Stimulated activated CD4-positive, alpha-beta T cell treated with anti-CD3 and anti-CD28 coated beads, Interleukin-2, amount 100 ng/mL, for 4 hours (primary cell): ENCODE results near the gene SH3PXD2A.

ENCODE experiments used
- DNase-seq: peaks from one replicate; pipeline ENCODE4 v3.0.0-alpha.2; 2020; ENCODE audit warnings: low read depth

The SH3PXD2A gene

DNA sequence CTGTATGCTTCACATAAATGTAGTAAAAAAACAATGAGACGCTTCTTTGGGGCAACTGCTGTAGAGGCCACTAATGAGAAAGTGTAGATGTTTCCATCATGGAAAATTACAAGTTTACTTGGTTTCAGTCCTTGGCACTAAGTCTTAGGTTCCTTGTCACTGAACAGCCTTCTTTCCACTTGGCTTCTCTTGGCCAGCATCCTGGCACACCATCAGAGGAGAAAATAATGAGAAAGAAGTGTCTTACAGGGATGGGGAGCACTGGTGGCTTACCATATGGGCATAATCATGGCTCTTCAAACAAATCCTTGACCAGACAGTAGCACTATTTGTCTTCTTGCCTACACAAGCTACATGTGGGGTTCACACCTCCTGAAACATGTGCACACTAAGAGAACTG is 22.5 kb upstream of the SH3PXD2A start:
- no peak for DNase-seq

DNA sequence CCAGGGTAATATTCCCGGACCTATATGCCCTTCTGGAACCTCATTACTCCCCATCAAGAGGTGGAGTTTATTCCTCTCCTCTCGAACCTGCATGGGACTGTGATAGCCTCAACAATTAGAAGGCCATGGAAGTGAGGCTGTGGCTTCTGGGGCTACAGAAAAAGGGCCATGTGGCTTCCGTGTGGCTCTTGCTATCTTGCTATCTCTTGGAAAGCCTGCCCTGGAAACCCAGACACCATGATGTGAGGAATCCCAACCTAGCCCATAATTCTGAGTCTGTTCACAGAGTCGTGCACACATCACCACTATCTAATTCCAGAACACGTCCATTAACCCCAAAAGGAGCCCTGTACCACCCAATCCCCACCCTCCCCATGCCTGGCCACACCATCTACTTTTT is 20.8 kb upstream of the SH3PXD2A start:
- DNase-seq: no peak

- DNase-seq: no peak
Observed at GRCh38 chr10:103874730-103875129, 19.4 kb upstream of the SH3PXD2A start.

GRCh38 chr10:103872137-103872931 is 17.0 kb upstream of the SH3PXD2A start:
- DNase-seq: no peak

GRCh38 chr10:103871006-103871405 is 15.6 kb upstream of the SH3PXD2A start:
- no peak for DNase-seq

GRCh38 chr10:103870516-103870915 is 15.1 kb upstream of the SH3PXD2A start:
- DNase-seq: no peak

GRCh38 chr10:103869336-103869735 is 14.0 kb upstream of the SH3PXD2A start:
- DNase-seq: no peak

DNA sequence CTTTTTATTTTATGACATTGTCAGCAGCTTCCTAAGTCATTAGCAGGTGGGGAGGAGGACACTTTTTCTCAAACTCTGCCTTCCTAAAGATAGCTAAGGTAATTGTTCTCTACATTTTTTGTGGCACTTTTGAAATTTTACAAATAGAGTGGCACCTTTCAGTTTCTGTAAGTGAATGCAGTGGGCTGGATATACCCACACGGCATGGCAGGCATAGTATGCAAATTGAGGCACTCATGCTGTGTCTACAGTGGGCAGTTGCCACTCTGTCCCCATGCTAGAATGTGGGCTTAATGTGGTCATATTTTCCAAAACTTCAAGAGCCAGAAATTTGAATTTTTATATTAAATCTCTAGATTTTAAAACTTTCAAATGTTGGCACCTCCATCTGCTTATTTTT is 12.8 kb upstream of the SH3PXD2A start:
- no peak for DNase-seq

DNA sequence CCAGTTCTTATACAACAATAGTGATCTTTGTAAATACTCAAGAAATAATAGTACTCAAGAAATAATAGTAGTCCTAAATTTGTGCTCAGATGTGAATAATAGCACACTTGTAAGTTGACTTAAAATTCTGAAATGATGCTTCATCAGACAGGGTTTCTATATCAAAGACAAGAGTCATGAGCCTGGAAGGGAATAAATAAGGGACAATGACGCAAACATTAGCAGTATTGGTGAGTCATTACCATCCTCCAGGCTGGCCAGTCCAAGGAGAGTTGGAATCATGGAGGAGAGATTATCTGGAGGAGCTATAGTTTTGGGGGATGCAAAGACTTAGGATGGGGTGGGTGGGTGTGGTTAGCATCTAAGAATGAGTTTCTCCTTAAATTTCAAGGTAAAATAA is 6.1 kb upstream of the SH3PXD2A start:
- DNase-seq: no peak

GRCh38 chr10:103859161-103860086 is 4.0 kb upstream of the SH3PXD2A start:
- peak; percentile 20 for DNase-seq

GRCh38 chr10:103858360-103858759 is 3.0 kb upstream of the SH3PXD2A start:
- no peak for DNase-seq

DNA sequence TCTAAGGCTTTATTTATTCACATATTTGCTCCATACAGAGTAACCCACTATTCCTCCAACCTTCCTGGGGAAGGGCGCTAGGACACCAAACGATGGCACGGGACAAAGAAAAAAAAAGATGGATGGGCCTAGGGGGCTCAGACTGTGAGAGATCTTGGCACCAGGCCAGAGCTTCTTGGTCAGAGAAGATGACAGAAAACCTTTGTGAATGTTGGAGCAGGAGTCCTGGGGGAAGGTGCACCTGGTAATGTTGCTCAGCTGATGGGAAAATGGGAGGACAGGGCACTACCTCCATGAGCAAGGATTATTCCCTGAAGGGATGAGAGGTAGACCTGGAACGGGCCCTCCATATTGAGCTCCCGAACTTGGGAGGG is 1.4 kb upstream of the SH3PXD2A start:
- no peak for DNase-seq

- DNase-seq: no peak
Observed at GRCh38 chr10:103855852-103856796, 748 bp upstream of the SH3PXD2A start.

- DNase-seq: peak; percentile 16
Observed at GRCh38 chr10:103854686-103855391, 537 bp downstream of the SH3PXD2A start.

GRCh38 chr10:103854265-103854685 is 1.1 kb downstream of the SH3PXD2A start:
- no peak for DNase-seq

DNA sequence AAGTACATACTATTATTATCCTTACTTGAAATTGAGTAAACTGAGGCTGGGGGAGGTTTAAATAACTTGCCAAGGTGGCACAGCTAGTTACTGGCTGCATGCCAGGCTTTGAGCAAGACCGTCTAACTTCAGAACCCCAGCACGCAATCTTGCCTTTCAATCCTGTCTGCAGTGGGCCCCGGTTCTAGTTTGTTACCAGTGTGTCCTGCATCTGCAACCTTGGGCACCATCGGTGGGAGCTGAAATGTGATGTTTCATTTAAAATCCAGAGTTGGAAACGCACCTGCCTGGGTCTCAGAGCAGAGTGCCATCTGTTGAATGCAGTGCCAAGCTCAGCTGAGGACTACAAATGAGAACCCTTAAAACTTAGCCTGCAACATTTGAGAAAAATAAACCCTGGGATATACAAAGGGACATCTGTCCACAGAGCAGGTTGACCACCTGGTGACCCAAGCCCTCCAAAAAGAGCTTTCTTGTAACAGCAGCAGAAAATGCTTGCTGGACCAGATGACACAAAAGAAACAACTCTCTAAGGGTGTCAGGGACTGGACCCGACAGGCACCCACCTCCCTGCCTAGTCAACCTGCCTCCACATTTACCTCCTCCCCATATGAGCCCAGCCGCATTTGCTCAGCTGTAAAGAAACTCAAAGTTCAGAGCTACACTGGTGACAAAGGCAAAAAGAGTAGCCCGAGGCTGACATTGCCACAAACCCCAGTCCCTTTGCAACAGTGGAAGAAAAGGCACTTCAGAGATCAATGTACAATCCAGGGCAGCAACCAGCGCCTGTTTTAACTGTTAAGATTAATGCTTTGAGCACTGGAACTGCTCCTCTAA is 1.7 kb downstream of the SH3PXD2A start:
- no peak for DNase-seq

DNA sequence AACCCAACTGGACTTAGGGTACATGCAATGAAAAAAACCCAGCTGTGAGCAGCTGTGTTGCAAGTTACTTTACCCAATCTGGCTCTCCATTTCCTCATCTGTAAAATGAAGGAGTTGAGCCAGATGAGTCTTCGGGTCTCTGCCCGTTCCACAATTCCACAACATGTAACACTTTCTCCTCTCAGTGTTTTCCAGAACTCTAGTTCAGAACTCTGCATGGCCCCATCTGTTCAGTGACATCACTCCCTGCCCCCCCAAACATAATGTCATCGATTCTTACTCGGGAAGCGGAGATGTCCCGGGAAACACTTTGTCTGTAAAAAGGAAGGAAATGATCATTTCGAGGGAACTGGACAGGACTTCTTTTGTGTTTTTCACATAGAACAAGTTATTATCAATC is 2.5 kb downstream of the SH3PXD2A start:
- DNase-seq: no peak

- no peak for DNase-seq
Observed at GRCh38 chr10:103852189-103852711, 3.1 kb downstream of the SH3PXD2A start.

DNA sequence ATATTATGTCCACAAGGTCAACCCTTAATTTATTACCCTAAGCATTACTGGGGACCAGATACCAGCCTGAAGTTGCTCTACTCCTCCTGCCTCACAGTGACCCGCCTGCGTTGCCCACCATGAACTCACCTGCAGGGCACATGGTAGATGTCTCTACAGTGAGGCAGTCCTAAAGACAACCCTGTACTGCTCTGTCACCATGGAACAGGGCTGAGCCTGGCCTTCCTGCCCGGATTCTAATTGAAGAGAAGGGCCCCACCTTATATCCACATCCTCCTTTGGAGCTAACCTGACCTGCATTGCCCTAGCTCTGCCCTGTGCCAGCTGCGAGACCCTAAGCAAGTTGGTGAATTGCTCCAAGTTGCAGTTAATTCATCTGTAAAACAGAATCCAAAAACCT is 4.1 kb downstream of the SH3PXD2A start:
- DNase-seq: no peak

GRCh38 chr10:103850572-103850895 is 4.8 kb downstream of the SH3PXD2A start:
- no peak for DNase-seq
